GM18505 (cell line): ENCODE results near the gene SSX2IP.
"Not testable (repeated sequence)": the region's sequence is repeated elsewhere in the genome, so short reads cannot be mapped to it uniquely, and the experiment has no call there.

Experiments
- ATAC-seq: cut with Tn5 transposase; IDR thresholded peaks from one replicate; pipeline ENCODE4 v1.9.1; 2021; ENCODE audit not compliant: unreplicated experiment
- POLR2A ChIP-seq: IDR thresholded peaks from 4 replicates; pipeline ENCODE4 v1.6.1; 2011; ENCODE audit warnings: borderline replicate concordance; ENCODE audit not compliant: insufficient read depth, insufficient read length; ENCODE audit errors: extremely low read depth

SSX2IP gene

DNA sequence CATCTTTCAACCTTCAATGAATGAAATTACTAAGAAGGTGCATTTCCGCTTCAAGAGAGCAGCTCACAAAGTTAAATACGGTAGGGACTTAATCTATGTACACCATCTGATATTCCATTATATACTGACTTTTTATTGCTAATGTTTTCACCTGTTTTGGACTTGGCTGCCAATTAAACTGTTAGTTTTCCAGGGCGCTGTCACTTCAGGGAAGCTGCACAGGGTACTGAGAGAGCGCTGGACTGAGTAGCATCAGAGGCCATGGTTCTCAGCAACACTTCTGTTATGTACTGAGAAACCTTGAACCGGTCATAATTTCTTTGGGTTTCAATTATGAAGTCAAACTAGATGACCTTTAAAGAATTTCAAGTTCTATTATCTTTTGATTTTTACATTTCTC is 8.2 kb downstream of the SSX2IP start:
- no peak for ATAC-seq
- no peak for TF ChIP-seq POLR2A

DNA sequence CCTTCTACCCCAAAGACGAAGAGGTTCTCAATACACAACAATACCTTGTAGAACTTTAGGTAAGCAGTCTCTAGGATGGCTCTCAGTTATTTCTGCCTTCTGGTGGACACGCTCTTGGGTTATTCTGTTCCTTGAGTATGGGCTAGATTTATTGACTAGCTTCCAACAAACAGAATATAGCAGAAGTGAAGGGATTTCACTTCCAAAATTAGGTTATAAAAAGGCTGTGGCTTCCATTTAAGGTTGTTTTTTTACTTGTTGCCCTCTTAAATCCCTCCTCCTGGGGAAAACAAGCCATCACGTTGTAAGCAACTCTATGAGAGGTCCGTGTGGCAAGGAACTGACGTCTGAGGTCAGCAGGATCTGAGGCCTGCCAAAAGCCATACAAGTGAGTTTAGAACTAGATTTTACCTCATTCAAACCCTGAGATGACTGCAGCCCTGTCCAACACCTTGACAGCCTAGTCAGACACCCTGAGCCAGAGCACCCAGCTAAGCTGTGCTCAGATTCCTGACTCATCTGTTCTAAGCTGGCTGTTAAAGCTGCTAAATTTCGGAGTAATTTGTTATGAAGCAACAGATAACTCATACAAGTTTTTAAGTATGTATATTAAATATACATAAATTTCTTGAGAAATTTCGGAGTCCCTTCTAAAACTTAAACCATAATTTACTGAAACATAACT is 12.7 kb downstream of the SSX2IP start:
- no peak for TF ChIP-seq POLR2A
- ATAC-seq, result no peak

GRCh38 chr1:84675631-84676030 is 14.6 kb downstream of the SSX2IP start:
- no peak for ATAC-seq
- no peak for TF ChIP-seq POLR2A

DNA sequence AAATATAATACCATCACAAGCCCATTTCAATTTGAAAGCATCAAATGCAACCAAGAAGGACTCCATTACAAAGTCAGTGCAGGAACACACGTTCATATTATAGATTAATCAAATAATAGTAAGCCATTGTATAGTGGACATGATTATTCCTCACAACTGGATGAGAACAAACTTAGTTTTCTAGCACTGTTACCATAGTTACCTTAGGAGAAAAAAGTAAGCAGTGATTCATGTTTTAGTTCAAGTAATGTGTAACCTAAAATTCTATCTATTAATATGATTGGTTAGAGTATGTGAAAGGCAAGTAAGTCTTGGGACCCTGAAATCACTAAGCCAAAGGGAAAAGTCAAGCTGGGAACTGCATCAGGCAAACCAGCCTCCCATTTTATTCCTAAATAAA is 15.2 kb downstream of the SSX2IP start:
- no peak for TF ChIP-seq POLR2A
- no peak for ATAC-seq

GRCh38 chr1:84674705-84675104 is 15.6 kb downstream of the SSX2IP start:
- no peak for TF ChIP-seq POLR2A
- no peak for ATAC-seq

GRCh38 chr1:84674021-84674420 is 16.2 kb downstream of the SSX2IP start:
- no peak for TF ChIP-seq POLR2A
- no peak for ATAC-seq

DNA sequence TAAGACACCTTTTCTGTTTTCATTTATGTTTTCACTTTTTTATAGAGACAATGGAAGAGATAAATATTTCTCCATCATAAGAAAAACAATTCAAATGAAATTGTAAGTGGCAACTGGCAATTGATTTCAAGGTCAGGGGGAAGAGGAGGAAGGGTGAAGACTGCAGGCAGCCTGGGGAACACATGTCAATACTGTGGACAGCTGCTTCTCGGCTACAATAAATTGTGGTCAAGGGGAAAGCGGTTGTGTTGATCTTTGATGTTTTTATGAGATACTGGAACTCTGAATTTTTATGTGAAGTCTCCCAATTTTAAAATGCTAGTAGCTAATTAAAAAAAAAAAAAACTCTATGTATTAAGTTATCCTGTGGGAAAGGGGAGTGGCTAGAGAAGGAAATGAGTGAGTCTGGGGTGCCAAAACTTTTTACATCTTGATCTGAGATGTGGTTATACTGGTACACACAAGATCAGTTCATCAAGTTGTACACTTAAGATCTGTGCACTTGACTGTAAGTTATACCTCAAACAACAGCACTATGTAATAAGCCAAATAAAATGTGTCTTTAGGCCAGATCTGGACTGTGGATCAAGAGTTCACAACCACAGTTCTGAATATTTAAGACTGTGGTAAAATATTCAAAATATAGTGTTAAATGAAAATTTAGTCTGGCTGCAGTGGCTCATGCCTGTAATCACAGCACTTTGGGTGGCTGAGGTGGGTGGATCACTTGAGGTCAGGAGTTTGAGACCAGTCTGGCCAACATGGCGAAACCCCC is 18.0 kb downstream of the SSX2IP start:
- TF ChIP-seq POLR2A, result no peak
- no peak for ATAC-seq

DNA sequence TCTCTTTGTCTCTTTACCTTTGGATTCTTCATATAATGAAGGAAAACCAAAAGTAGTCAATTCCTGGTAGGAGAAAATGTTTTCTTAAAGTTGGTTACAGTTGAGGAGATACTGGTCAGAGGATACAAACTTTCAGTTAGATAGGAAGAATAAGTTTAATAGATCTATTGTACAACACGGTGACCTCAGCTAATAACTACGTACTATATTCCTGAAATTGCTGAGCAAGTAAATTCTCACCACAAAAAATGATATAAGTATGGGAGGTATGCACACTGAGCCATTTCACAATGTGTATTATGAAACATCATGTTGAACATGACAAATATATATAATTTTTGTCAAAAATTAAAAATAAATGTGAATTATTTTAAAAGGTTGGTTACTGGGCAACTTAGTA is 20.4 kb downstream of the SSX2IP start:
- TF ChIP-seq POLR2A, result no peak
- no peak for ATAC-seq

GRCh38 chr1:84668185-84668584 is 22.1 kb downstream of the SSX2IP start:
- TF ChIP-seq POLR2A, result no peak
- no peak for ATAC-seq

GRCh38 chr1:84665703-84666317 is 24.5 kb downstream of the SSX2IP start:
- TF ChIP-seq POLR2A, result no peak
- ATAC-seq, result no peak

- no peak for ATAC-seq
- no peak for TF ChIP-seq POLR2A
Observed at GRCh38 chr1:84653130-84653677, 37.1 kb downstream of the SSX2IP start.

GRCh38 chr1:84644472-84644871 is 45.8 kb downstream of the SSX2IP start:
- no peak for ATAC-seq
- TF ChIP-seq POLR2A, result no peak

DNA sequence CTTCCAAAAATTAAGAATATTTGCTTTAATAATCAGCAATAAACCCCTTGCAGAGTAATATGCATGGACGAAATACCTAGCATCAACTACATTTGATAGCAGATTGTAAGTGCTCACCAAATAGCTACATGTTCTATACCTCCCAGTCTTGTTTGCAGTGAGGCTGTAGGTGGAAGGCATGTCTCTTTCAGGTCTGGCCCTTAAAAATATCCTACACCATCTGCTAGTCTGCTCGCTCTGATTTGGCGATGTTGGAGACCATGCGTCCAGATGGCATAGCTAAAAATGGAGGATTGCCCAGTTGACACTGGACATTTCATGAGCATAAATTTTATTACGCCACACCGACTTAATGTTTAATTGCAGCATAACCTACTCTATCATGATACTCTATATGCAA is 47.1 kb downstream of the SSX2IP start:
- TF ChIP-seq POLR2A, result no peak

DNA sequence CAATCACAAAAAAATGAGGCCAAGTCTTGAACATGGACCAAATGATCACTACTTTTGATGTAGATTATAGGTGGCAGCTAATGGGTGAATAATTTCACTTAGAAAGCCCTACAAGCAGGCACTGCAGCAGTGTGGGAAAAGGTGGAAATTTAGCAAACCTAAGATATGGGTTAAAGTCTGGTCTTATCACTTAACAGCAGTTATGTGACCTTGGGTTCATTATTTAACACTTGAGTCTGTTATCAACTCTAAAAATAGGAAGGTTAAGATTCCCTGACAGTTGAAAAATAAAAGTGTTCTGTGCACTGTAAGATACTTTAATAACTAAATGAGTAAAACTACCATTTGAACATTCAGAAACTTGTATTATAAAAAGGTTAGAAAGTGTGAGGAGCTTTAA is 47.5 kb downstream of the SSX2IP start:
- no peak for TF ChIP-seq POLR2A
- no peak for ATAC-seq

More for the DNA sequence above, 47.1 kb downstream of the SSX2IP start:
- ATAC-seq, result no peak

DNA sequence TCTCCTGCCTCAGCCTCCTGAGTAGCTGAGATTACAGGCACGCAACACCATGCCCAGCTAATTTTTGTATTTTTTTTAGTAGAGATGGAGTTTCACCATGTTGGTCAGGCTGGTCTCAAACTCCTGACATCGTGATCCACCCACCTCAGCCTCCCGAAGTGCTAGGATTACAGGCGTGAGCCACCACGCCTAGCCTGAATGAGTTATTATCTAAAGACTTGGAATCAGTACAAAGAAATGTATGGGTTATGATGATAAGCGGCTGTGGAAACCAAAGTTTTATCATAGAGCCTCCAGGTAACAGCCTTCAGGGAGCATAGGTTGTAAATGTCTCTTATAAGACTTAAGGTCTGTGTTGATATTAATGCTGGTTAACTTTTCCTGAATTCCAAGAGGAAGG is 50.5 kb downstream of the SSX2IP start:
- not testable (repeated sequence) for ATAC-seq

DNA sequence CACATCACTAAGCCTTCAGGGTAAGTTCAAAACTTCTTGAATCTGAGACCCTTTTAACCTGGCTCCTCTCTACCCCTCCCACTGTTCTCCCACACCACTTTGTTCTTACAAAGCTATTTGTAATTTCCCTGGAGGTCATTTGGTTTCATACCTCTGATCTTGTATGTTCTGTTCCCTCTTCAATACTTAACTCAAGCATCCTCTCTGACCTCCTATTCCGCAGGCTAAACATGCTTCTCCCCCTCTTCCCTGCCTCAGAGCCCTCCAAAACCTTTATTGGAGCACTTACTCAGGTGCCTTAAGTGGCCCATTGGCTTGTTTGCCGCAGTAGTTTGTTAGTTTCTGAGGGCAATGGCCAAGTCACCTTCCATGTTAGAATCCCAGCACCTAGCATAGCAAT is 54.8 kb downstream of the SSX2IP start:
- ATAC-seq, result no peak
- TF ChIP-seq POLR2A, result no peak
